Muscle layer of colon (tissue), 2 donors: ENCODE results near the gene PDIA6.
"Not testable (repeated sequence)": the region's sequence is repeated elsewhere in the genome, so short reads cannot be mapped to it uniquely, and the experiment has no call there.

ENCODE experiments used
- H3K27ac ChIP-seq: one replicate; pipeline ENCODE4 v1.7.0; 2013; ENCODE audit warnings: low read depth, mild to moderate bottlenecking, low read length, moderate library complexity
- H3K27me3 ChIP-seq, 2 donors: one replicate each; pipeline ENCODE4 v1.7.0; 2013; ENCODE audit warnings: low read length in 2 of 2, mild to moderate bottlenecking in 2 of 2; ENCODE audit not compliant: insufficient read depth in 2 of 2, control insufficient read depth in 1 of 2
- H3K36me3 ChIP-seq: one replicate; pipeline ENCODE4 v1.7.0; 2013; ENCODE audit warnings: mild to moderate bottlenecking, low read length; ENCODE audit not compliant: insufficient read depth
- H3K4me1 ChIP-seq: one replicate; pipeline ENCODE4 v1.7.0; 2013; ENCODE audit warnings: mild to moderate bottlenecking, low read length; ENCODE audit not compliant: insufficient read depth
- H3K4me3 ChIP-seq, 2 donors: one replicate each; pipeline ENCODE4 v1.7.0; 2013; ENCODE audit warnings: low read length in 2 of 2, low read depth in 1 of 2, mild to moderate bottlenecking in 1 of 2, moderate library complexity in 1 of 2
- H3K9ac ChIP-seq: one replicate; pipeline ENCODE4 v1.7.0; 2013; ENCODE audit warnings: low read length
- H3K9me3 ChIP-seq: one replicate; pipeline ENCODE4 v1.7.0; 2013; ENCODE audit warnings: mild to moderate bottlenecking, low read length
- donor health status: abdominal sarcoma.
- donor health status: Adenocarcinoma of cecum.

The PDIA6 gene

DNA sequence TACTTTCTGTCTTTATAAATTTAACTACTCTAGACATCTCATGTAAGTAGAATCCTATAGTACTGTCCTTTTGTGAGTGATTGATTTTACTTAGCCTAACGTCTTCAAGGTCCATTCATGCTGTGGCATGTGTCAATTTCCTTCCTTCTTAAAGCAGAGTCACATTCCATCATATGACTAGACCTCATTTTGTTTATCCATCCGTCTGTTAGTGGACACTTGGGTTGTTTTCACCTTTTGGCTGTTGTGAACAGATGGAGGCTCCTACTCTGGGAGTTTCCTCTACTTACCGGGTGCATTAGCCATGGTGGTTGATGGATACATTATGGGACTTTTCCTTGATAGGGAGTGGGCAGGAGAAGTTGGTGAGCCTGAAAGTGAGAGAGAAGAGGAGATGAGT, 6.4 kb upstream of the PDIA6 start:
- Histone ChIP-seq H3K9ac (no peak overlapping the region), H3K36me3 (no peaks in the 10 kb centered on the region), H3K4me1 (no peaks in the 10 kb centered on the region), H3K4me3 (no peak overlapping the region), H3K27ac (no peak overlapping the region), H3K27me3 (no peaks in the 10 kb centered on the region), H3K9me3 (no peaks in the 10 kb centered on the region)

DNA sequence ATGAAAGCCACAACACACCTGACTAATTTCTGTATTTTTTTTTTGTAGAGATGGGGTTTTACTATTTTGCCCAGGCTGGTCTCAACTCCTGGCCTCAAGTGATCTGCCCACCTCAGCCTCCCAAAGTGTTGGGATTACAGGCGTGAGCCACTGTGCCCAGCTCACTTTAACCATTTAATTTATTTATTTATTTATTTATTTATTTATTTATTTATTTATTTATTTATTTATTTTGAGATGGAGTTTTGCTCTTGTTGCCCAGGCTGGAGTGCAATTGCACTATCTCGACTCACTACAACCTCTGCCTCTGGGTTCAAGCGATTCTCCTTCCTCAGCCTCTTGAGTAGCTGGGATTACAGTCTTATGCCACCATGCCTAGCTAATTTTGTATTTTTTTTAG, 5.7 kb upstream of the PDIA6 start:
- H3K4me1 ChIP-seq, H3K4me3 ChIP-seq, H3K9ac ChIP-seq, H3K27me3 ChIP-seq, H3K9me3 ChIP-seq, H3K36me3 ChIP-seq, H3K27ac ChIP-seq: not testable (repeated sequence)

DNA sequence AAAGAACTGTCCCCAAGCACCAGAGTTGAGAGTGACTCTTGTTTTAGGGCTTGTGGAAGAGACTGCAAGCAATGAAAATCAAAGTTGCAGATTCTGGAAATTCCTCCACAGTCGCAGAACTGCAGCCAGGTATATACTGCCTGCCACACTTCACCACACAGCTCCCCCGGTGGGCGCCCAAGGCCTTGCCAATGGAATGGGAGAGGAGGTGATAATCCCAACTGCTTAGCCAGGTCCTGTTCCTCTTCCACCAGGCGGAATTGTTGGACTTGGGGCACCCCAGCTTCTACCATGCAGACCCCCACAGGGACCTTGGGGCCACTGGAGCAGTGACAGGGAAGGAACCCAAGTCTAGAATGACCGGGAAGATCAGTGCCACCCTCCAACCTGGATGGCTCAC, 4.8 kb upstream of the PDIA6 start:
- no peak overlapping the region for H3K9ac ChIP-seq
- H3K27me3 ChIP-seq, result no peaks in the 10 kb centered on the region
- H3K9me3 ChIP-seq, result no peaks in the 10 kb centered on the region
- H3K27ac ChIP-seq, result no peak overlapping the region
- no peaks in the 10 kb centered on the region for H3K36me3 ChIP-seq
- no peak overlapping the region for H3K4me3 ChIP-seq
- H3K4me1 ChIP-seq, result no peaks in the 10 kb centered on the region

DNA sequence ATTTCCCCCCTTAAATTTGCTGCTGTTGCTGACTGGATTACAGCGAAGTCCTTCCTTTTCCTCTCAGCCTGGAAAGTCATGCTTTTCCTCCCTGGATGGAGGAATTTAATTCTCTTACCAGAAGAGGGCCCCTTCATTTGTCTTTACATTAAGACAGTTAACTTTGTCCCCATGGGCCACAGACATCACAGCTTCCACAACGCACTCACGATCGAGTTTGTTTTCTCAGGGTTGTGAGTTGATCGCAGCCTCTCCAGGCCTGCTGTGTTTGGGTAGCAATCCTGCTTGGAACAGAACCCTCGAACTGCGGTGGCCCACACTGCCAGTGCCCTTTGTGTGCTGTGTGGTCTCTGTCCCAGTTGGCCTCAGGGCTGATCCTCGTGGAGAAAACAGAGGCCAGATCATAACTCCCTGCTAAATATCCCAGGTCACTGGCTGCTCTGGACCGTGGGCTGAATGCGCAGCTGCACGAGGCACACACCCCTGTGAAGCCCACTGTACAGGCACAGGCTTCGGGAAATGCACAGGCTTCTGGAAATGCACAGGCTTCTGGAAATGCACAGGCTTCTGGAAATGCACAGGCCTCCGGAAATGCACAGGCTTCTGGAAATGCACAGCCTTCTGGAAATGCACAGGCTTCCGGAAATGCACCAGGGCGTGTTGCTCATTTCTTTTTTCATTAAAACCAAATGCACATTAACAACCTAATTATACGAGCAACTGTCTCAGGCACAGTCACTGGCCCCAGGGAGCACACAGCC, 2.2 kb upstream of the PDIA6 start:
- H3K9ac ChIP-seq, result no peak overlapping the region
- no peak overlapping the region for H3K27ac ChIP-seq
- peaks cover 19% of the 10 kb centered on the region for H3K4me1 ChIP-seq
- no peak overlapping the region for H3K4me3 ChIP-seq
- no peaks in the 10 kb centered on the region for H3K36me3 ChIP-seq
- H3K9me3 ChIP-seq, result no peaks in the 10 kb centered on the region
- no peaks in the 10 kb centered on the region for H3K27me3 ChIP-seq

DNA sequence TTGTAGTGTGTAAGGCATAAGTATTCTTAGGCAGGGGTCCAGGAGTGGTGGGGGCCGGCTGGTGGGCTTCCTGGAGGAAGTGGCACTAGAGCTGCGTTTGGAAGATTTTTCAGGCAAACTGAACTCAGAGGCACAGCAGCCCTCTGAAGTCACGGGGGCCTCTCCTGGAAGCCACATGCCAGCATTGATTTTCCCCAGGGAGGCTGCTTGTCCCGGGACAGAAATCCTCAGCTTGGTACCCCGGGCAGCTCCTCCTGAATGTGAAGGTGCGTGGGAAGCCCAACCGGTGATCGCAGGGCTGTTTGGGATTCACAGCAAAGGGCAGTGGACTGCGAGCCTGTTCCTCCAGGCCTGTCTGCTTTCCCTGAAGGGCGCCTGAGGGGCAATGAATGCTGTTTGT, 1.6 kb upstream of the PDIA6 start:
- Histone ChIP-seq H3K27ac (no peak overlapping the region), H3K27me3 (no peaks in the 10 kb centered on the region), H3K9me3 (no peaks in the 10 kb centered on the region), H3K4me1 (peaks cover 19% of the 10 kb centered on the region), H3K4me3 (no peak overlapping the region), H3K9ac (no peak overlapping the region), H3K36me3 (no peaks in the 10 kb centered on the region)

DNA sequence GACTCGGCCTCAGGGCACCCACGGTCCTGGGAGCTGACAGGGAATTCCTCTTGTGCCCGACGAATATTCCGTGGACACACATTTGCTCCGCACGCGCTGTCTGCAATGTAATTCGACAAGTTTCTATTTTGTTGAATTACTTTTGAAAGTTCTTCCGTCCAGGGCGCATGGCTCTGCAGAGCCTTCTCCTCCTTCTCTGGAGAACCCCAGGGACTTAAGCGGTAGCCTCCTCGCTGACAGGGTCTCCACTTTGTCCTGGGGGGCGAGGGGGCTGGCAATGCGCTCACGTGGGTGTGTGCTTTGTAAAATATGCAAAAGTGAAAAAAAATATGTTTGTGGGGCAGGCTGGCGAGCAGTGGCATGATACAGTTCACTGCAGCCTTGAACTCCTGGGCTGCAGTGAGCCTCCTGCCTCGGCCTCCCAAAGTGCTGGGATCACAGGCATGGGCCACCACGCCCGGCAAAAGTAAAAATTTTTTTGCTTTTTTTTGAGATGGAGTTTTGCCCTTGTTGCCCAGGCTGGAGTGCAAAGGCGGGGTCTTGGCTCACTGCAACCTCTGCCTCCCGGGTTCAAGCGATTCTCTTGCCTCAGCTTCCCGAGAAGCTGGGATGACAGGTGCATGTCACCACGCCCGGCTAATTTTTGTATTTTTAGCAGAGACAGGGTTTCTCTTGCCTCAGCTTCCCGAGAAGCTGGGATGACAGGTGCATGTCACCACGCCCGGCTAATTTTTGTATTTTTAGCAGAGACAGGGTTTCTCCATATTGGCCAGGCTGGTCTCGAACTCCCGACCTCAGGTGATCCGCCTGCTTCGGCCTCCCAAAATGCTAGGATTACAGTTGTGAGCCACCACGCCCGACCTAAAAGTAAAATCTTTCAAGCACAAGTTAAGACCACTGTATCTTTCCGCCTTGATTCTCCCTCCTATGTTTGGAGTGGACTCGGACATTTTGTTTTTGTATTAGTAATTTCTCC, 866 bp upstream of the PDIA6 start:
- not testable (repeated sequence) for H3K9me3 ChIP-seq, H3K36me3 ChIP-seq, H3K9ac ChIP-seq, H3K27me3 ChIP-seq
- Histone ChIP-seq H3K4me3 (peak overlapping the region; percentile 41 to 69), H3K27ac (peak overlapping the region; percentile 64), H3K4me1 (peaks cover 19% of the 10 kb centered on the region)

DNA sequence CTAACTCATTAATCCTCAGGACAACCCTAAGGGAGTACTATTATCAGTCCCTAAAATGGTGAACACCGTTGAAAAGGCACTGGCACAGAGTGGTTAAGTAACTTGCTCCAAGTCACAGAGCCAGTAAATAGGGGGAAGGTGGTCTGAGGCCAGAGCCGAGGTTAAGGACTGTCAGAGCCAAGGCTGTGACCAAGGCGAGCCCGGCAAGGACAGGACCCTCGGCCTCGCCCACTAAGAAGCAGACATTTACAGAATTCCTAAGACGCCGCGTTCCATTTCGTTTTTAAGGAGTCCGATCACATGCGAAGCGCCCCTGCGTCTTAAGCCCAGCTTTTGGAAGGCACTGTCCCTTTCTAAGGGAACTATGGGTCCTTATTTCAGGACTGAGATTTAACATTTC, 1.1 kb downstream of the PDIA6 start:
- Histone ChIP-seq H3K36me3 (no peaks in the 10 kb centered on the region), H3K27ac (peak overlapping the region; percentile 73), H3K4me3 (peak overlapping the region; percentile 22 to 69), H3K27me3 (no peaks in the 10 kb centered on the region), H3K4me1 (peaks cover 19% of the 10 kb centered on the region), H3K9ac (peak overlapping the region; percentile 91), H3K9me3 (no peaks in the 10 kb centered on the region)

DNA sequence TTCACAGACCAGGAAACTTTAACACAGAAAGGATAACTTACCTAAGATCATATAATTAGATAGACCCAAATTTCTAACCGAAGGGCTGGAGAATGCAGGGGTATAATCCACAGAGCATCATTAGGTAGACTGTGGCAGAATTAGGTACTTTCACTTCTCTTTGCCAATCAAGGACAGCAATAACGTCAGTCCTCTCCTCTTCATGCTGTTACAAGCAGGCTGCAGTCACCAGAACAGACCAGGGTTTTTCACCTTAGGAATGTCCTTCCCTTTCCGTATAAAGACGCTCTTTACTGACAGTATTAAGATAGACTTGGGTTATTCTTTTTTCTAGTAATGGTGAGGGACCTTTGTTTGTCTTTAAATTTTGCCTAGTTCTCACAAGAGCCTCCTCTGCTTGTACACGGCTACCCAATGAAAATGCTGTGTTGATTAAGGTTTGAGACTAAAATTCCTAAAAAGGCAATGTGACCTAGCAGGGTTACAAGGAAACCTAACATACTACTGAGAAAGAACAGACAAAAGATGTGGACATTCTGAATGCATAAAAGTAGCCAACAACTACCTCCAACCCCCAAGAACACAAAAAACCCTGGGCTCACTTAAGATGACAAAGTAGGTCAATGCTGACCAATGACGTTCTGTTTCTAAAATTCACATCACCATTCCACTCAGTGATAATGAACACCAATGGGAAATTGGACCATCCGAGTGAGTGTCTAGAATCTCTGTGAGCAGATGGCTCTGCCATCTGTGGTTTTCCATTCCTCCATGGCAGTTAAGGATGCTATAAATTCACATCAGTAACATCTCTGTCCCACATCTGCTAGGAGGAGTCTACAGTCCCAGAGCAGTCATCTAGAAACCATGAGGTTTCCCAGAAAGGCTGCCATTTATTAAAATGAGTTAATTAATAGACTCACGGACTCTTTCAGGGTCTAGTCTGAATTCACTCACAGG, 2.1 kb downstream of the PDIA6 start:
- Histone ChIP-seq H3K27ac (no peak overlapping the region), H3K9ac (no peak overlapping the region), H3K36me3 (no peaks in the 10 kb centered on the region), H3K27me3 (no peaks in the 10 kb centered on the region), H3K4me3 (peak overlapping the region in 1 of 2 donors; percentile 69), H3K4me1 (peaks cover 19% of the 10 kb centered on the region), H3K9me3 (no peaks in the 10 kb centered on the region)

DNA sequence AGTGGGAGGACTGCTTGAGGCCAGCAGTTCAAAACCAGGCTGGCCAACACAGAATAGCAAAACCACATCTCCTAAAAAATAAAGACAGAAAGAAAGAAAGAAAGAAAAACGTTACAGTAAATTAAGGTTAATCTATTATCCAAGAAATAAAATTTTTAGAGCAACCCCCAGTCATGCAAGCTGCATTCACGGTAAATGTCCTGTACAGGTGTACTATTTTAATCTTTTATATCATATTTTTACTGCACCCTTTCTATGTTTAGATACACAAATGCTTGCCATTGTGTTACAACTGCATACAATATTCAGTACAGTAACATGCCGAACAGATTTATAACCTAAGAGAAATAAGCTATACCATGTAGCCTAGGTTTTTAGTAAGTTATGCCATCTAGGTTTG, 6.0 kb downstream of the PDIA6 start:
- Histone ChIP-seq H3K27ac (no peak overlapping the region), H3K4me1 (peaks cover 16% of the 10 kb centered on the region), H3K9me3 (no peaks in the 10 kb centered on the region), H3K36me3 (peaks cover 2% of the 10 kb centered on the region), H3K9ac (no peak overlapping the region), H3K4me3 (no peak overlapping the region), H3K27me3 (no peaks in the 10 kb centered on the region)

DNA sequence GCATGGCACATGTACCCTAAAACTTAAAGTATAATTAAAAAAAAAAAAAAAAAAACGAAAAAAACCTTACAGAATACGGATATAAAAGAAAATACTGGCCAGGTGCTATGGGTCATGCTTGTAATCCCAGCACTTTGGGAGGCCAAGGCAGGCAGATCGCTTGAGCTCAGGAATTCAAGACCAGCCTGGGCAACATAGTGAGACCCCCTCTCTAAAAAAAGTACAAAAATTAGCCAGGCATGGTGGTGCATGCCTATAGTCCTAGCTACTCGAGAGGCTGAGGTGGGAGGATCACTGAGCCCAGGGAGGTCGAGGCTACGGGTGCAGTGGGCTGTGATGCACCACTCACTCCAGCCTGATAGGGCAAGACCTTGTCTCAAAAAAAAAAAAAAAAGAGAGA, 6.6 kb downstream of the PDIA6 start:
- H3K27ac ChIP-seq, H3K4me3 ChIP-seq, H3K9me3 ChIP-seq, H3K36me3 ChIP-seq, H3K9ac ChIP-seq, H3K27me3 ChIP-seq: not testable (repeated sequence)
- H3K4me1 ChIP-seq, result peaks cover 11% of the 10 kb centered on the region

DNA sequence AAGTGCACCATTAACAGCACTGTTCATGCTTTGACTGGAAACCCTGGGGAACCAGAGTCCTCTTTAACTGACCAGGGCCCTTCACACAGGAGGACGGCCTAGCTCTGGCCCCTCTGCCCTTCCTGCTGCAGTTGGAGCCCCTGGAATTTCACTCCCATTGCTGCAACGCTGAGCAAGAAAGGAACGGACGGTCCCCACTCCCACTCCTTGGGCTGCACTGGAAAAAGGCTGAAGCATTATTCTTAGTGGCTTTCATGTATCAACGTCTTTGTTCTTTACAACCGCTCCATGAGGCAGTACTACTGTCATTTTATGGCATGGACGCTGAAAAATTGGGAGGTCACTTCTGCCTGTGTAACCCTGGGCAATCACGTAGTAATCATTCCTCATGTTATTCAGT, 9.9 kb downstream of the PDIA6 start:
- Histone ChIP-seq H3K27me3 (no peaks in the 10 kb centered on the region), H3K4me3 (no peak overlapping the region), H3K9me3 (no peaks in the 10 kb centered on the region), H3K36me3 (peaks cover 13% of the 10 kb centered on the region), H3K4me1 (no peaks in the 10 kb centered on the region), H3K9ac (no peak overlapping the region), H3K27ac (no peak overlapping the region)
